G401.6 (cell line): ENCODE data around the gene IDE.
"Not testable (repeated sequence)": the region's sequence is repeated elsewhere in the genome, so short reads cannot be mapped to it uniquely, and the experiment has no call there.

Source experiments
- FAIRE-seq: peaks from 2 replicates; lab custom pipeline; 2012; peaks lifted over from hg19 to GRCh38; lab: Jason Lieb, UNC

Gene IDE

GRCh38 chr10:92573798-92574547 is at the start of gene IDE:
Gene IDE, minus strand, starts transcription at chr10:92574093. Its CDS starts 74 bp downstream, at chr10:92574019.
- no peak for FAIRE-seq

- FAIRE-seq = peak; percentile 74
Measured at GRCh38 chr10:92619368-92619767, 45.5 kb upstream of the IDE start.

GRCh38 chr10:92615515-92615914 is 41.6 kb upstream of the IDE start:
- no peak for FAIRE-seq

GRCh38 chr10:92604841-92605240 is 30.9 kb upstream of the IDE start:
- FAIRE-seq = no peak

GRCh38 chr10:92598321-92598720 is 24.4 kb upstream of the IDE start:
- no peak for FAIRE-seq

GRCh38 chr10:92595505-92595904 is 21.6 kb upstream of the IDE start:
- FAIRE-seq = no peak

- peak; percentile 34 for FAIRE-seq
Measured at GRCh38 chr10:92593619-92594588, 20.0 kb upstream of the IDE start.

GRCh38 chr10:92592761-92593618 is 19.1 kb upstream of the IDE start, which contains the start of gene KIF11:
Gene KIF11, plus strand, starts transcription at chr10:92593130. Its CDS starts 246 bp downstream, at chr10:92593376.
- peak; percentile 97 for FAIRE-seq

- no peak for FAIRE-seq
Measured at GRCh38 chr10:92591550-92592022, 17.7 kb upstream of the IDE start.

- FAIRE-seq = peak; percentile 73
Measured at GRCh38 chr10:92590623-92591549, 17.0 kb upstream of the IDE start.

- FAIRE-seq = not testable (repeated sequence)
Measured at GRCh38 chr10:92582347-92582746, 8.5 kb upstream of the IDE start.

- FAIRE-seq = no peak
Measured at GRCh38 chr10:92575961-92576360, 2.1 kb upstream of the IDE start.

- FAIRE-seq = peak; percentile 54
Measured at GRCh38 chr10:92574548-92575261, 812 bp upstream of the IDE start.

GRCh38 chr10:92573091-92573797 is 649 bp downstream of the IDE start:
- no peak for FAIRE-seq

- no peak for FAIRE-seq
Measured at GRCh38 chr10:92572362-92573090, 1.4 kb downstream of the IDE start.

- no peak for FAIRE-seq
Measured at GRCh38 chr10:92571649-92572048, 2.2 kb downstream of the IDE start.

- not testable (repeated sequence) for FAIRE-seq
Measured at GRCh38 chr10:92569663-92570062, 4.2 kb downstream of the IDE start.

GRCh38 chr10:92569071-92569470 is 4.8 kb downstream of the IDE start:
- no peak for FAIRE-seq
